HG03159 (cell line): ENCODE data around the gene ZNF569.
"Not testable (repeated sequence)": the region's sequence is repeated elsewhere in the genome, so short reads cannot be mapped to it uniquely, and the experiment has no call there.

Experiments used
- ATAC-seq: cut with Tn5 transposase; IDR thresholded peaks from one replicate; pipeline ENCODE4 v1.9.1; 2021; ENCODE audit warnings: mild to moderate bottlenecking, moderate library complexity; ENCODE audit not compliant: unreplicated experiment

The ZNF569 gene

DNA sequence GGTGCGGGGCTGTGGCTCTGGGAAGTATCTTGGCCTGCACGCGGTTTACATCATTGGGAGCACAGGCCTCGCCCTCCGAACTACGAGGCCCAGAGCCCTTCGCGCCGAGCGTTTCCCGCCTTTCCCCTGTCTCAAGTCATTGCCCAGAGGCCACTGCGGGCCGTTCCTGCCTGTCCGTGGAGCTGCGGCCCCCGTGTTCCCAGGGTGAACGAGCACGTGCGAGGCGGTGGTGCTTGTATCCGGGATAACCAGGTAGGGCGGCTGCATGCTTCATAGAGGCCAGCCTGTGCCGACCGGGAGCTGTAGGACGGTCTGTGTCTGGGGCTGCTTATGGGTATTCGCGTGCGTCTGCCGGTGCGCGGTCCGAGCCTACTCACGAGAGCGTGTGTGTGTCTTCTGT is 63.8 kb downstream of the ZNF569 start:
- no peak for ATAC-seq

- ATAC-seq: no peak
These were observed 66.2 kb downstream of the ZNF569 start for GRCh38 chr19:37401078-37401477.

GRCh38 chr19:37391399-37391798 is 75.8 kb downstream of the ZNF569 start:
- ATAC-seq: not testable (repeated sequence)

DNA sequence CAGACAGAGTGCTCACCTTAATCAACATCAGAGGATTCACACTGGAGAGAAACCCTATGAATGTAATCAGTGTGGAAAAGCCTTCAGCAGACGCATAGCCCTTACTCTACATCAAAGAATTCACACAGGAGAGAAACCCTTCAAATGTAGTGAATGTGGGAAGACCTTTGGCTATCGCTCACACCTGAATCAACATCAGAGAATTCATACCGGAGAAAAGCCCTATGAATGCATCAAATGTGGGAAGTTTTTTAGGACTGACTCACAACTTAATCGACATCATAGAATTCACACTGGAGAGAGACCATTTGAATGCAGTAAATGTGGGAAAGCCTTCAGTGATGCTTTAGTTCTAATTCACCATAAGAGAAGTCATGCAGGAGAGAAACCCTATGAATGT is 78.0 kb downstream of the ZNF569 start:
- no peak for ATAC-seq

- ATAC-seq: peak; percentile 97
These were observed 96.2 kb downstream of the ZNF569 start, which contains the start of gene ZNF527 for GRCh38 chr19:37370880-37371661. ZNF527 (plus strand) TSS chr19:37371099; CDS start chr19:37374199, 3,100 bp downstream.

DNA sequence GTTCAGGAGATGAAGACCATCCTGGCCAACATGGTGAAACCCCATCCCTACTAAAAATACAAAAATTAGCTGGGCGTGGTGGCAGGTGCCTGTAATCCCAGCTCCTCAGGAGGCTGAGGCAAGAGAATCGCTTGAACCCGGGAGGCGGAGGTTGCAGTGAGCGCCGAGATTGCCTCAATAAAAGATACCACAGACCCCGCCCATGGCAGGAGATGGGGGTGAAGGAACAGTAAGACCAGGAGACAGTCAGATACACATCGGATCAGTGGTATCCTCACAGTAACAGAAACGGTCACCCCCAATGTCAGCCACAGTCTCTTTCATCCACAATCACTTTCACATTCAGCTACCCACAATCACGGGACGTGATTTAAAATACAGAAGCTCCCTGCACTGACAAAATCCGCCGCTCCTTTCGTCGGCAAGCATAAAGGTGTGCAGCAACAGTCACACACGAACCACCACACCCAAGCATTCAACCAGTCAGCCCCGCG is 96.8 kb downstream of the ZNF569 start:
- ATAC-seq: peak; percentile 27

DNA sequence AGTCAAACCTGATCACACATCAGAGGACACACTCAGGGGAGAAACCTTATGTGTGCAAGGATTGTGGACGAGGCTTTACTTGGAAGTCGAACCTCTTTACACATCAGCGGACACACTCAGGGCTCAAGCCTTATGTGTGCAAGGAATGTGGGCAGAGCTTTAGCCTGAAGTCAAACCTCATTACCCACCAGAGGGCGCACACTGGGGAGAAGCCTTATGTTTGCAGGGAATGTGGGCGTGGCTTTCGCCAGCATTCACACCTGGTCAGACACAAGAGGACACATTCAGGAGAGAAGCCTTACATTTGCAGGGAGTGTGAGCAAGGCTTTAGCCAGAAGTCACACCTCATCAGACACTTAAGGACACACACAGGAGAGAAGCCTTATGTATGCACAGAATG is 104.5 kb downstream of the ZNF569 start:
- no peak for ATAC-seq

GRCh38 chr19:37361994-37362393 is 105.2 kb downstream of the ZNF569 start:
- no peak for ATAC-seq
